ENCODE results near the gene EP400.

Gene EP400

DNA sequence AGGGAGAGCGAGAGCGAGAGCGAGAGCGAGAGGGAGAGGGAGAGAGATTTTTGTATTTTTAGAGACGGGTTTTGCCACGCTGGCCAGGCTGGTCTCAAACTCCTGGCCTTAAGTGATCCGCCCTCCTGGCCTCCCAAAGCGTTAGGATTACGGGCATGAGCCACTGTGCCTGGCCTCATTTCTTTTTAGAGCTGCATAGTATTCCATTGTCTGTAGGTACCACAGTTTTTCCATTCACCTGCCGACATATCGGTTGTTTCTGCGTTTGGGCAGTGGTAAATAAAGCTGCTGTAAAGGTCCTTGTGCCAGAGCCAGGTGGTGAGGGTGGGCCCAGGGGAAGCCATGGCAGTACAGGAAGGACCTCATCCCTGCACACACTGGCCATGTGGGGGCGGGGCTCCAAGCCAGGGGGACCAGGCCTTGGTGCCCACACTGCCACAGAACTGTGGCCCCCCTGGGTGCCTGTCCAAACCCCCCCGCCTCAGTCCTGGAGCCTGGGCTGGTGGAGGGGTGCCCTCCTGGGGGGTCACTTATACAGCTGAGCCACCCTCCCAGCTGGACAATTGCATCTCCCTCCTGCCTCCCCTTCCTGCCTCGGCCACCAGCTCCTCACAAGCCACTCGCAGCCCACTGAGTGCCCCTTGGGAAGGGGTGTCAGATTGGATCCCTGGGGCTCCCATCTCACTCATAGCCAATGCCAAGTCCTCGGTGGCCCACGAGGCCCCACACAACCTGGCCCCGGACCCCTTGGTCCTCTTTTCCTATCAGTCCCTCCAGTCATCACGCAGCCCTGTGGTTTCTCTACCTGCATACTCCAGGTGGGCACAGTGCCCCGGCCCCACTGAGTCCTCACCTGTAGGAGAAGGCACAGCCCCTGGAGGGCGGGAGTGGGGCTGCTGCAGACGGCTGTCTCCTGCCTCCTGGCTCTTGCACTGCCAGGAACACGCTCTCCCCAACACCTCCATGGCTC, 22.3 kb upstream of the EP400 start:
- DNase-seq = no peak

- no peak for DNase-seq
These were observed 21.5 kb upstream of the EP400 start for GRCh38 chr12:131928080-131928710.

- DNase-seq = peak; percentile 80
These were observed 20.8 kb upstream of the EP400 start, which contains the start of gene PUS1 for GRCh38 chr12:131928711-131929580. TSS of gene PUS1 (plus strand) at chr12:131929276. CDS start at chr12:131929723, 447 bp downstream.

- no peak for DNase-seq
These were observed 19.9 kb upstream of the EP400 start for GRCh38 chr12:131929581-131930456.

GRCh38 chr12:131930510-131930909, 19.2 kb upstream of the EP400 start:
- no peak for DNase-seq

- no peak for DNase-seq
These were observed 16.4 kb upstream of the EP400 start for GRCh38 chr12:131933387-131933786.

DNA sequence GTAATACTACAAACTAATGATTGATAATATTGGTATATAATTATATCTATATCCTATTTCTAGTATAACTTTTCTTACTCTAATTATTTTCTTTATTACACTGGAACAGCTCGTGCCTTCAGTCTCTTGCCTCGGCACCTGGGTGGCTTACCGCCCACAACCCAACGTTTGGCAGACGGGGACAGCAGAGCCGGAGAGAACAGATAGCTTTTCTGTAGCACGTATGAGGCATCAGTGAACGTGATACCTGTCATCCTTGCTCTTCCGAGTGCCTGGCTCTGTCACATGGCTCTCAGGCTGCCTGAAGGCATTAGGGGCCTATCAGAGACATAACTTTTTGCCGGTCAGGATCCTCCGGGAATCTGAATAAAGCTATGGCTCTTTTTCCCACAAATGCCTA, 15.2 kb upstream of the EP400 start:
- DNase-seq = no peak

DNA sequence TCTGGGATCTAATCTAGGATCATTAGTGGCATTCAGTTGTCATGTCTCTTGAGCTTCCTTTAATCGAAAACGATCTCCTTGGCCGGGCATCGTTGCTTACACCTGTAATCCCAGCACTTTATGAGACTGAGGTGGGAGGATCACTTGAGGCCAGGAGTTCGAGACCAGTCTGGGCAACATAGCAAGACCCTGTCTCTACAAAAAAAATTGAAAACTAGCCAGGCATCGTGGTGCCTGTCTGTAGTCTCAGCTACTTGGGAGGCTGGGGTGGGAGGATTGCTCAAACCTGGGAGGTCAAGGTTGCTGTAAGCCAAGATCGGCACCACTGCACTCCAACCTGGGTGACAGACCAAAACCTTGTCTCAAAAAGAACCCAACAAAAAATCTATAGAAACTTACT, 11.7 kb upstream of the EP400 start:
- no peak for DNase-seq

DNA sequence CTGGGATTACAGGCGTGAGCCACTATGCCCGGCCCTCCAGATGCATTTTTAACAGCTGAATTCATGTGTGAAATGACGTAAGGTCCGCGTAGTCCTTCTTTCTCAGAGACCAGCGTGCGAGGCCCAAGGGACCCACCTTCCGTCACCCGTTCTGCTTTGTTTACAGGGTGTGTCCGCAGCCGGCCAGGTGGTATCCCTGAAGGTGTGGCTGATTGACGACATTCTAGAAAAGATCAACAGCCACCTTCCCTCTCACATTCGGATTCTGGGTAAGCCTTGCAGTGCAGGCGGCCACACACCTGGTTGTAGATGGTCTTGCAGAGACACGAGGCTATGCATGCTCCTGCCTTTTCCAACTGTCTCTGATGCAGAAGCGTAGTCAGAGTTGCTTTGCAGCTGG, 10.7 kb upstream of the EP400 start:
- no peak for DNase-seq

GRCh38 chr12:131940141-131940547, 9.6 kb upstream of the EP400 start:
- DNase-seq = no peak

GRCh38 chr12:131941116-131941986, 8.4 kb upstream of the EP400 start:
- DNase-seq = no peak

DNA sequence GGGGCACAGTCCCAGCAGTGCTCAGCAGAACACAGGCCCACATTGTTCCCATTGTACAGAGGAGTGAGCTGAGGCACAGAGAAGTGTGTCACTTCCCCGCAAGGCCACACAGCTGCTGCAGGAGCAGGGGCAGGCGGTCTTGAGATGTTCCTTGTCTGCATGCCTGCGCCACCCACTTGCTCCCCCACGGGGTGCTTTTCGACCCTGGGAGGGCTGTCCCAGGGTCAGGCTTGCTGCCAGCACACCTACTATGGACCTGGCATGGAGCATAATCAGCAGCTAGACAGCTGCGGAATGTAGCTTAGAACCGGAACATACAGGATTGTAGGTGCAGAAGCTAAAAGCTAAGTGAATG, 7.8 kb upstream of the EP400 start:
- DNase-seq = no peak

- no peak for DNase-seq
These were observed 7.1 kb upstream of the EP400 start for GRCh38 chr12:131942671-131943070.

DNA sequence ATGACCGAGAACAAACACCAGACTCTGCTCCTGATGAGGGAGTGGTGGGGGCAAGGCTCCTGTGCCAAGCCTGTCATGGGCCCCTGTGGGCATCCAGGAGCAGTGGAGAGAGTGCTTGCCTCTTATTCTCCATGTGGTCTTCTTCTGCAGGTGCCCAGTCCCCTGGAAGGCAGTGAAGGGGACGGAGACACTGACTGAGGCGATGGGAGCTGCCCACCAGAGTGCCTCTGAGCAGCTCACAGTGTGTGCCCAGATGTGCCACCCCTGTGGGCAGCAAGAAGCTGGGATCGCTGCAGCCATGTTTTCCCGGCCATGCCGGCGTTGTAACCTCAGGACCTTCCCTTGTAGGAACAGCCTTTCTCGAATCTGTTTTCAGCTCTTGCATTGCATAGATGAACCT, 6.4 kb upstream of the EP400 start:
- DNase-seq = no peak

- no peak for DNase-seq
These were observed 5.9 kb upstream of the EP400 start for GRCh38 chr12:131943876-131944275.

DNA sequence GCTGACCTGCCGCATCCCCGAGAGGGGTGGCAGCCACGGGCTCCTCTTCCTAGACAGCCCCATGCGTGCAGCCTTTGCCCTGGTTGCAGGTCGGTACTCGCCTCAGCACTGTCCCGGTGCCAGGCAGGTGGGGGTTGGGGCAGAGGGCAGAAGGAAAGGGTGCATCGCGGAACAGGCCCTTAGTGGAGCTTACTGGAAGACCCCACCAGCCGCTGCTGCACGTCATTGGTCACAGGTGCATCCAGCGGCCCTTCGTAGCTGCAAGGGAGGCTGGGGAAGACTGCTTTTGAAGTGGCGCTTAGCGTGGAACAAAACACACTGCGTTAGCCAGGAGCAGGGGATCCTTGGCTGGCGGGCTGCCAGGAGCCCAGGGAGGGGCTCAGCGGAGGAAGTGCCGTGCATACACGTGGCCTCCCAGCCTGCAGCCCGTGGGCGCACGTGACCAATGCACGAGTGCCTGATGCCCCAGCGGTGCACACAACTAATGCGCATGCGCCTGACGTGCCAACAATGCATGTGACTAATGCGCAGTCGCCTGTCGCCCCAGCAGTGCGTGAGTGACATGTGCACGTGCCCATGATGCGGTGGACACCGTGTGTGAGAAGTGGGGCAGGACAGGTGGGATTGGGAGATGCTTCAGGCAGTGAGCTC, 5.0 kb upstream of the EP400 start:
- DNase-seq = no peak

- DNase-seq = no peak
These were observed 3.0 kb upstream of the EP400 start for GRCh38 chr12:131946757-131947156.

DNA sequence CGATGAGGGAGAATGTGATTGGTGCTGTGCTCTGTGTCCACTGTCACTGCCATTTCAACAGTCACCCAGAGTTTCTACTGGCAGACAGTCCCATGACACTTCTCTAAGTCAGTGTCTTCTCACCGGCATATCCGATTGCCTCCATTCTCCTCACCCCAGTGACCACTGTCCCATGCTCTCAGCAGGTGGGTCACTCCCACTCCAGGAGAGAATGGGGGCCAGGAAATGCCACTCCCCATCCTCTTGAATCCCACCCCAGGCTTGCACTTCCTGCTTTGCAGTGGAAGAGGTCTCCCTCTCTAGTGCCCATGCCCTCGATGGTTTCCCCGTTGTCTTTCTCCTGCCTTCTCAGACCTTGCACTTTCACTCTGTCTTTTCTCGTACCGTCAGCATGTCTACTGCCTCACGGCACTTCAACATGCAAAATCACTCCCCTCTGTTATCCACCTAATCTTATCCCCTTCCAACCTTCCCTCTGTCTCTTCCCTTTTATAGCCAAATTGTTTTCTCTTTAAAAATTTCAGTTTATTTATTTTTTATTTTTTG, 2.2 kb upstream of the EP400 start:
- DNase-seq = no peak

DNA sequence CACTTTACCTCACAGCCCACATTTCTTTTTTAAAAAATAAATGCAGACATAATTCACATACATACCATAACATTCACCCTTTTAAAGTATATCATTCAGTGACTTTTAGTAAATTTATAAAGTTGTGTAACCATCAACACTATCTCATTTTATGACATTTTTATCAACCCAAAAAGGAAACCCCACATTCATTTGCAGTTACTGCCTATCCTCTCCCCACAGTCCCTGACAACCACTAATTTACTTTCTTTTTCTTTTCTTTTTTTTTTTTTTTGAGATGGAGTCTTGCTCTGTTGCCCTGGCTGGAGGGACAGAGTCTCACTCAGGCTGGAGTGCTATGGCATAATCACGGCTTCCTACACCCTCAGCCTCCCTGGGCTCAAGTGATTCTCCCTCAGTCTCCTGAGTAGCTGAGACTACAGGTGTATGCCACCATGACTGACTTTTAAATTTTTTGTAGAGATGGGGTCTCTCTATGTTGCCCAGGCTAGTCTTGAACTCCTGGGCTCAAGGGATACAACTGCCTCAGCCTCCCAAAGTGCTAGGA, 1.5 kb upstream of the EP400 start:
- no peak for DNase-seq

All from T1000 (cell line).